Mesendoderm (in vitro differentiated cells): ENCODE measurements around the gene ZMYND11.
A peak's percentile ranks its signal among the peaks of the same experiment; 100 is the strongest.

ENCODE experiments used
- DNase-seq: peaks from one replicate; pipeline ENCODE4 v3.0.0; 2013
- H2AK5ac ChIP-seq: 2 replicates; pipeline ENCODE4 v1.6.1; 2013; ENCODE audit warnings: low read length, inconsistent platforms
- H2BK120ac ChIP-seq: 2 replicates; pipeline ENCODE4 v1.6.1; 2013; ENCODE audit warnings: low read depth, mild to moderate bottlenecking, low read length, moderate library complexity, mixed read lengths
- H2BK15ac ChIP-seq: replicated peaks from 2 replicates; pipeline ENCODE4 v1.6.1; 2013; ENCODE audit warnings: low read depth, mild to moderate bottlenecking, moderate library complexity
- H2BK5ac ChIP-seq: 2 replicates; pipeline ENCODE4 v1.6.1; 2013; ENCODE audit warnings: low read length, inconsistent platforms
- H3K18ac ChIP-seq: 2 replicates; pipeline ENCODE4 v1.6.1; 2013; ENCODE audit warnings: mild to moderate bottlenecking, low read length, mixed read lengths
- H3K23ac ChIP-seq: one replicate; pipeline ENCODE4 v1.6.1; 2013; ENCODE audit warnings: low read length
- H3K27ac ChIP-seq: 2 replicates; pipeline ENCODE4 v1.5.1; 2013; ENCODE audit warnings: low read depth, mild to moderate bottlenecking, inconsistent platforms, low read length, moderate library complexity
- H3K27me3 ChIP-seq: 2 replicates; pipeline ENCODE4 v1.6.1; 2013; ENCODE audit warnings: low read length, control low read depth, mild to moderate bottlenecking, inconsistent platforms; ENCODE audit not compliant: insufficient read depth, poor library complexity
- H3K36me3 ChIP-seq: 2 replicates; pipeline ENCODE4 v1.6.1; 2013; ENCODE audit warnings: low read length, inconsistent platforms; ENCODE audit not compliant: control insufficient read depth, insufficient read depth
- H3K4ac ChIP-seq: one replicate; pipeline ENCODE4 v1.6.1; 2013; ENCODE audit warnings: low read depth, mild to moderate bottlenecking, low read length, moderate library complexity
- H3K4me1 ChIP-seq: 2 replicates; pipeline ENCODE4 v1.6.1; 2013; ENCODE audit warnings: low read depth, low read length, inconsistent platforms; ENCODE audit not compliant: control insufficient read depth
- H3K4me2 ChIP-seq: 2 replicates; pipeline ENCODE4 v1.6.1; 2013; ENCODE audit warnings: low read length
- H3K4me3 ChIP-seq: 2 replicates; pipeline ENCODE4 v1.5.1; 2013; ENCODE audit warnings: mild to moderate bottlenecking, low read length
- H3K56ac ChIP-seq: one replicate; pipeline ENCODE4 v1.6.1; 2013; ENCODE audit warnings: low read length
- H3K79me1 ChIP-seq: 2 replicates; pipeline ENCODE4 v1.6.1; 2013; ENCODE audit warnings: low read length, inconsistent platforms
- H3K79me2 ChIP-seq: 2 replicates; pipeline ENCODE4 v1.6.1; 2013; ENCODE audit warnings: mild to moderate bottlenecking, low read length; ENCODE audit not compliant: control insufficient read depth, insufficient read depth
- H3K9ac ChIP-seq: 2 replicates; pipeline ENCODE4 v1.6.1; 2013; ENCODE audit warnings: low read length, inconsistent platforms
- H4K5ac ChIP-seq: one replicate; pipeline ENCODE4 v1.6.1; 2013; ENCODE audit warnings: low read length
- H4K8ac ChIP-seq: one replicate; pipeline ENCODE4 v1.6.1; 2013; ENCODE audit warnings: low read depth, mild to moderate bottlenecking, control low read depth, low read length, moderate library complexity
- WGBS: extraction: QIAGEN DNeasy Blood & Tissue Kit; methylation state at CpG from one replicate; pipeline ENCODE4 v1.1.7; 2013; ENCODE audit warnings: low lambda C conversion rate, missing lambda C conversion rate; ENCODE audit not compliant: insufficient coverage; ENCODE audit errors: extremely low coverage; 5-methylcytosine and 5-hydroxymethylcytosine counted together

ZMYND11 gene

DNA sequence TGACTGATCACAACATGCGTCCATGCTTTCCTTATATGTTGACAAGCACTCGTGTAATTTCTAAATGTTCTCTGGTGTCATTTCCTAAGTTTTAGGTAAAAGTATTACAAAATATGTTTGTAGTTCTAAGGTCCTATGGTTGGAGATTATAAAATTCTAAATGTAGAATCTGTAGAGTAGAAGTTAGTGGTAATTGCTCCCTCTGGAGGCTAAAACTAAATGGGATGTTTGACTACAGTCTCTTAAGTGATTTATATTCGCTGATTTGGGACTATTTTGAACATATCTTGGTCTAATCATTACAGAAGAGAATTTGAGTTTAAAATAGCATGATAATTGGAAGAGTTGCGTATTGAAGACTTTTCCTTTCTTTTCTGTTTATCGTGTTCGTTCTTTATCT lies 74.1 kb downstream of the ZMYND11 start:
- H3K4me1 ChIP-seq = no peaks in the 10 kb centered on the region
- no peaks in the 10 kb centered on the region for H3K27me3 ChIP-seq
- H3K4ac ChIP-seq = no peak overlapping the region
- H3K18ac ChIP-seq = no peak overlapping the region
- H4K8ac ChIP-seq = no peak overlapping the region
- H3K4me2 ChIP-seq = no peak overlapping the region
- no peak overlapping the region for H3K4me3 ChIP-seq
- H3K79me2 ChIP-seq = no peaks in the 10 kb centered on the region
- H3K9ac ChIP-seq = no peak overlapping the region
- WGBS = no CpG with 5 or more reads among the region's 6 CpGs
- no peak overlapping the region for H2BK15ac ChIP-seq
- no peak overlapping the region for H3K27ac ChIP-seq
- no peak overlapping the region for H3K56ac ChIP-seq
- no peaks in the 10 kb centered on the region for H3K36me3 ChIP-seq
- no peak overlapping the region for H2BK120ac ChIP-seq
- no peaks in the 10 kb centered on the region for H3K79me1 ChIP-seq
- DNase-seq = peak; percentile 8
- no peak overlapping the region for H2BK5ac ChIP-seq
- no peak overlapping the region for H2AK5ac ChIP-seq
- H3K23ac ChIP-seq = no peak overlapping the region
- H4K5ac ChIP-seq = no peak overlapping the region

GRCh38 chr10:210297-210696 lies 75.0 kb downstream of the ZMYND11 start:
- Histone ChIP-seq H3K36me3 (no peaks in the 10 kb centered on the region), H3K79me2 (no peaks in the 10 kb centered on the region), H3K4me3 (no peak overlapping the region), H3K27ac (no peak overlapping the region), H3K18ac (no peak overlapping the region), H3K79me1 (no peaks in the 10 kb centered on the region), H3K4me1 (no peaks in the 10 kb centered on the region), H4K5ac (no peak overlapping the region), H3K27me3 (no peaks in the 10 kb centered on the region), H3K56ac (no peak overlapping the region), H2AK5ac (no peak overlapping the region), H2BK5ac (no peak overlapping the region), H3K4ac (no peak overlapping the region), H3K23ac (no peak overlapping the region), H3K4me2 (no peak overlapping the region), H4K8ac (no peak overlapping the region), H2BK120ac (no peak overlapping the region), H3K9ac (no peak overlapping the region), H2BK15ac (no peak overlapping the region)
- no peak for DNase-seq
- no CpG with 5 or more reads among the region's 5 CpGs for WGBS

DNA sequence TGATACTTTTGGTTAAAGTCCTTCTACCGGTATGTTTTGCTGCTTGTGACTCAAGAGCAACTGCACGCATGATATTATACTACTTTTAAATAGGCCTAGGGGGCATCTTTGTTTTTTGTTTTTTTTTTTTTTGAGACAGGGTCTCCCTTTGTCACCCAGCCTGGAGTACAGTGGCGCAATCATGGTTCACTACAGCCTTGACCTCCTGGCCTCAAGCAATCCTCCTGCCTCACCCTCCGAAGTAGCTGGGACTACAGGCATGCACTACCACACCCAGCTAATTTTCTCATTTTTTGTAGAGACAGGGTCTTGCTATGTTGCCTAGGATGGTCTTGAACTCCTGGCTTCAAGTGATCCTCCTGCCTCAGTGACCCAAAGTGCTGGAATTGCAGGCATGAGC lies 80.2 kb downstream of the ZMYND11 start:
- Histone ChIP-seq H3K27ac (no peak overlapping the region), H2BK120ac (no peak overlapping the region), H3K23ac (no peak overlapping the region), H3K36me3 (no peaks in the 10 kb centered on the region), H3K4me3 (no peak overlapping the region), H2BK15ac (no peak overlapping the region), H3K4me1 (no peaks in the 10 kb centered on the region), H4K5ac (no peak overlapping the region), H2BK5ac (no peak overlapping the region), H2AK5ac (no peak overlapping the region), H3K79me2 (no peaks in the 10 kb centered on the region), H3K56ac (no peak overlapping the region), H3K27me3 (no peaks in the 10 kb centered on the region), H3K18ac (no peak overlapping the region), H3K9ac (no peak overlapping the region), H3K4ac (no peak overlapping the region), H3K79me1 (no peaks in the 10 kb centered on the region), H3K4me2 (no peak overlapping the region), H4K8ac (no peak overlapping the region)
- no peak for DNase-seq
- WGBS = no CpG with 5 or more reads among the region's 4 CpGs

DNA sequence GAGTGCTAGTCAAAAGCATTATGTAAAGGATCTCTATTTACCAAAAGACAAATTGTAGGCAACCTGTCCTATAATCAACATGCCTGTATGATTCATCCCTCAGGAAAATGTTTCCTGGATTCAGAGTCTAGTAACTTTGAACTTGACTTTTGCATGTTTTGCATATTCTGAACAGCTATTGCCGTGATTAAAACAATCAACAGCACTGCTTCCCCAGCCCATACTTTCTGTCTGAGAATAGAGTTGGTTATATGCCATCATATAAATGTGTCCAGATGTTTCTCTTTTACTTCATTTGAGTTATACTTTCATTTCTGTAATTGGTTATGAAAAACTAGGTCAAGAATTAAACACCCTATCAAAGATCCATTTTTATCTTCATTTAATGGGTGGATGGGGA lies 83.5 kb downstream of the ZMYND11 start:
- H3K79me1 ChIP-seq = no peaks in the 10 kb centered on the region
- H3K4ac ChIP-seq = no peak overlapping the region
- H3K27ac ChIP-seq = no peak overlapping the region
- H2BK15ac ChIP-seq = no peak overlapping the region
- H3K9ac ChIP-seq = no peak overlapping the region
- H3K23ac ChIP-seq = no peak overlapping the region
- H3K79me2 ChIP-seq = no peaks in the 10 kb centered on the region
- no peak overlapping the region for H4K8ac ChIP-seq
- H3K4me3 ChIP-seq = no peak overlapping the region
- no CpG with 5 or more reads among the region's 1 CpG for WGBS
- no peak overlapping the region for H3K56ac ChIP-seq
- no peak overlapping the region for H4K5ac ChIP-seq
- no peaks in the 10 kb centered on the region for H3K4me1 ChIP-seq
- DNase-seq = no peak
- H3K36me3 ChIP-seq = no peaks in the 10 kb centered on the region
- no peaks in the 10 kb centered on the region for H3K27me3 ChIP-seq
- no peak overlapping the region for H2BK5ac ChIP-seq
- H3K18ac ChIP-seq = no peak overlapping the region
- H2AK5ac ChIP-seq = no peak overlapping the region
- no peak overlapping the region for H3K4me2 ChIP-seq
- no peak overlapping the region for H2BK120ac ChIP-seq

DNA sequence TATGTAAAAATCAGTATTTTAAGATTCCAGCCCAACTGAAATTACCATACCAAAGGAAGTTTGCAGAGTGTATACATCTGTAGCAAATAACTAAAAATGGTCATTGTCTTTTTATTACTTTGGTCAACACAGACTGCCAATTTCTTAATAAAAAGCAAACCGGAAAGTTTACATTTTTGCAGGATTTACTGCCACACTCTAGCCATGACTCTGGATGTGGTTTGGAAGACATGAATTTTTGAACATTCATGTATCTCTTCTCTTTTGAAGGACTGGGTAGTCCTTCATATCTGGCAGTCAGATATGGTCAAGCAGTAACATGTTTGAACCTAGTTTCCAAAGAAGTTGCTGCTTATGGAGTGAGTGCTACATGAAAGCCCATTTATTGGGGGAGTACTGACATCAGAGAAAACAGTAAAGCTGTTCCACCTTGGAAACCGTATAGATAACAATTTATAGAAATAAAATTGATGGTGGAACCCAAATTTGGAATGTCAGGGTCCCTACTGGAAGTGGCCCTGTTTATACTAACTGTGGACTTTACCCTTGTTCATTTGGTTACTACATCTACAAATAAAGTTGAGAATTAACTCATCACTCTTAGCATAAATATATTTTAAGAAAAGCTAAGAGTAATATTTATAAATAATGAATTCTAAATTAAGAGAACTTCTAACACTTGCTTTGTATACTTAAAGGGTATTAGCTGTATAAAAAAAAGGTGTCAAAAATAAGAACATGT lies 84.6 kb downstream of the ZMYND11 start:
- Histone ChIP-seq H3K27me3 (no peaks in the 10 kb centered on the region), H3K4me1 (no peaks in the 10 kb centered on the region), H3K18ac (no peak overlapping the region), H3K79me2 (no peaks in the 10 kb centered on the region), H3K9ac (no peak overlapping the region), H2BK15ac (no peak overlapping the region), H2BK5ac (no peak overlapping the region), H3K27ac (no peak overlapping the region), H3K4ac (no peak overlapping the region), H3K56ac (no peak overlapping the region), H4K5ac (no peak overlapping the region), H4K8ac (no peak overlapping the region), H3K36me3 (no peaks in the 10 kb centered on the region), H3K79me1 (no peaks in the 10 kb centered on the region), H3K23ac (no peak overlapping the region), H3K4me2 (no peak overlapping the region), H2AK5ac (no peak overlapping the region), H3K4me3 (no peak overlapping the region), H2BK120ac (no peak overlapping the region)
- WGBS = no CpG with 5 or more reads among the region's 2 CpGs
- no peak for DNase-seq

GRCh38 chr10:224571-224970 lies 89.3 kb downstream of the ZMYND11 start:
- no CpG with 5 or more reads among the region's 3 CpGs for WGBS
- H3K4me2 ChIP-seq = no peak overlapping the region
- H3K56ac ChIP-seq = no peak overlapping the region
- H3K4me3 ChIP-seq = no peak overlapping the region
- no peak for DNase-seq
- no peaks in the 10 kb centered on the region for H3K4me1 ChIP-seq
- H2BK120ac ChIP-seq = no peak overlapping the region
- no peak overlapping the region for H3K9ac ChIP-seq
- no peaks in the 10 kb centered on the region for H3K27me3 ChIP-seq
- no peak overlapping the region for H2BK15ac ChIP-seq
- no peak overlapping the region for H4K8ac ChIP-seq
- H2BK5ac ChIP-seq = no peak overlapping the region
- H3K27ac ChIP-seq = no peak overlapping the region
- H3K36me3 ChIP-seq = no peaks in the 10 kb centered on the region
- no peaks in the 10 kb centered on the region for H3K79me1 ChIP-seq
- no peak overlapping the region for H2AK5ac ChIP-seq
- no peak overlapping the region for H3K18ac ChIP-seq
- no peak overlapping the region for H4K5ac ChIP-seq
- H3K23ac ChIP-seq = no peak overlapping the region
- H3K4ac ChIP-seq = no peak overlapping the region
- H3K79me2 ChIP-seq = no peaks in the 10 kb centered on the region
